Measurements from ENCODE around the gene MTG1.
"Not testable (repeated sequence)": the region's sequence is repeated elsewhere in the genome, so short reads cannot be mapped to it uniquely, and the experiment has no call there.

MTG1 gene

DNA sequence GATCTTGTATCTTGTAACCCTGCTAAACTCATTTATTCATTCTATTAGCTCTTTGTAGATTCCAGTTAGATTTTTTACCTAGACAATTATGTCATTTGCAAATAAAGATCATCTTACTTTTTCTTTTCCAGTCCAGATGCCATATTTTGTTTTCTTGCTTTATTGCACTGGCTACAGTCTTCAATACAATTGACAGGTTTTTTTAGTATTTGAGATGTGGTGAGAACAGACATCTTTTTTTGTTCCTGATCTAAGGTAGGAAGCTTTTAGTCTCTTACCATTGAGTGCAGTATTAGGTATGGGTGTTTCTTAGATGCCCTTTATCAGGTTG, 18.4 kb downstream of the MTG1 start:
- no peaks in the 10 kb centered on the region for H3K27me3 Mint-ChIP-seq
- H3K9me3 Mint-ChIP-seq: peaks cover 18% of the 10 kb centered on the region
- no peak overlapping the region for H3K27ac Mint-ChIP-seq
- peaks cover 18% of the 10 kb centered on the region for H3K4me1 Mint-ChIP-seq (ENCODE audit: low read depth)
- no peak for DNase-seq
- no peak overlapping the region for H3K4me3 Mint-ChIP-seq
- peaks cover 86% of the 10 kb centered on the region for H3K36me3 Mint-ChIP-seq (ENCODE audit: low read depth)

DNA sequence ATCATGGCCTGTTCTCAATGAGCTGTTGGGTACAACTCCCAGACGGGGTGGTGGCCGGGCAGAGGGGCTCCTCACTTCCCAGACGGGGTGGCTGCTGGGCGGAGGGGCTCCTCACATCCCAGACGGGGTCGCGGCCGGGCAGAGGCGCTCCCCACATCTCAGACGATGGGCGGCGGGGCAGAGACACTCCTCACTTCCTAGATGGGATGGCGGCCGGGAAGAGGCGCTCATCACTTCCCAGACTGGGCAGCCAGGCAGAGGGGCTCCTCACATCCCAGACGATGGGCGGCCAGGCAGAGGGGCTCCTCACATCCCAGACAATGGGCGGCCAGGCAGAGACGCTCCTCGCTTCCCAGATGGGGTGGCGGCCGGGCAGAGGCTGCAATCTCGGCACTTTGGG, 20.4 kb downstream of the MTG1 start:
- DNase-seq; H3K4me1 Mint-ChIP-seq (ENCODE audit: low read depth); H3K27me3 Mint-ChIP-seq; H3K27ac Mint-ChIP-seq; H3K4me3 Mint-ChIP-seq: not testable (repeated sequence)
- Mint-ChIP-seq H3K9me3 (peaks cover 18% of the 10 kb centered on the region), H3K36me3 (ENCODE audit: low read depth) (peaks cover 83% of the 10 kb centered on the region)

DNA sequence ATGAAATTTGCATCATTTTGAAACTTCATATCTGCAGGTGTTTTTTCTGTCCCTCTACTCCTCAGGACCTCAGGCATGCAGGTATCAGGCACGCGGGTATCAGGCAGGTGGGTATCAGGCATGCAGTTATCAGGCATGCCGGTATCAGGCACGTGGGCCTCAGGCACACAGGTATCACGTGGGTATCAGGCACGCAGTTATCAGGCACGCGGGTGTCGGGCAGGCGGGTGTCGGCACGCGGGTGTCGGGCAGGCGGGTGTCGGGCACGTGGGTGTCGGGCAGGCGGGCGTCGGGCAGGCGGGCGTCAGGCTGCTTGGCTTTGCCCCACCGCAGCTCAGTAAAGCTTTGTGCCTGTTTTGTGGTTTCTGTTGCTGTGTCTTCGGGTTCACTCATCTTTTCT, 21.8 kb downstream of the MTG1 start:
- H3K9me3 Mint-ChIP-seq: peaks cover 16% of the 10 kb centered on the region

DNA sequence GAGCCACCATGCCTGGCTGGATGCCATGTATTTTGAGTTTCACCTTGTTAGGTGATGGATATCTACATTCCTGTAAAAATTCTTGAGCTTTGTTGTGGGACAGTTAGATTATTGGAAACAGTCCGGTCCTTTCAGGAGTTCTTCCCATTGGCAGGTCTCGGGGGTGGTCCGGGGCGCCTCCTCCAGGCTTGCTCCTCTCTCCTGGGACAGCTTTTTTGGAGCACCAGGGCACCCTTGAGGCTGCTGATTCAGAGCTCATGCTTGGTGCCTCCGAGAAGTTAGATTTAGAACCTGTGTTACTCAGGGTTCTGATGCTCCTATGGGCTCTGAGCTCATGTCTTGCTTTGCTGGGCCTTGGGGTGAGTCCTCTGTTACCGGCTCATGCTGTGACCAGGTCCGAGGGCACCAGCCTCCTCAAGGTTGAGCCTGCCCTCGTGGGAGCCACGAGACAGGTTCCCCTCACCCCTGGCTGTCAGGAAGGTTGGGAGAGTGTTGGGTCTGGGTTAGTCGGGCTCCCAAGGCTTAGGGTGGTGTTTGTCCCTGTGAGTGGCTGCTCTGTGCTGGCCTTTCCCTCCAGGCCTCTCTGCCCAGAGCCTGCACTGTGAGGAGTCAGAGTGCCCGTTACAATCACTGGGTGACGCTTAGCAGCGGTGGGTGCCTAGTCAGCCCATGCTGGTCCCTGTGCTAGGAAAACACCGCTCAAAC, 24.5 kb downstream of the MTG1 start:
- Mint-ChIP-seq H3K4me3 (no peak overlapping the region), H3K9me3 (no peaks in the 10 kb centered on the region), H3K27me3 (peaks cover 6% of the 10 kb centered on the region), H3K27ac (no peak overlapping the region), H3K36me3 (ENCODE audit: low read depth) (peaks cover 67% of the 10 kb centered on the region), H3K4me1 (ENCODE audit: low read depth) (peaks cover 11% of the 10 kb centered on the region)
- no peak for DNase-seq

More for the DNA sequence above, 21.8 kb downstream of the MTG1 start:
- no peak overlapping the region for H3K27ac Mint-ChIP-seq
- H3K27me3 Mint-ChIP-seq: no peaks in the 10 kb centered on the region
- peaks cover 3% of the 10 kb centered on the region for H3K4me1 Mint-ChIP-seq (ENCODE audit: low read depth)
- DNase-seq: no peak
- H3K4me3 Mint-ChIP-seq: no peak overlapping the region
- H3K36me3 Mint-ChIP-seq (ENCODE audit: low read depth): peaks cover 84% of the 10 kb centered on the region

DNA sequence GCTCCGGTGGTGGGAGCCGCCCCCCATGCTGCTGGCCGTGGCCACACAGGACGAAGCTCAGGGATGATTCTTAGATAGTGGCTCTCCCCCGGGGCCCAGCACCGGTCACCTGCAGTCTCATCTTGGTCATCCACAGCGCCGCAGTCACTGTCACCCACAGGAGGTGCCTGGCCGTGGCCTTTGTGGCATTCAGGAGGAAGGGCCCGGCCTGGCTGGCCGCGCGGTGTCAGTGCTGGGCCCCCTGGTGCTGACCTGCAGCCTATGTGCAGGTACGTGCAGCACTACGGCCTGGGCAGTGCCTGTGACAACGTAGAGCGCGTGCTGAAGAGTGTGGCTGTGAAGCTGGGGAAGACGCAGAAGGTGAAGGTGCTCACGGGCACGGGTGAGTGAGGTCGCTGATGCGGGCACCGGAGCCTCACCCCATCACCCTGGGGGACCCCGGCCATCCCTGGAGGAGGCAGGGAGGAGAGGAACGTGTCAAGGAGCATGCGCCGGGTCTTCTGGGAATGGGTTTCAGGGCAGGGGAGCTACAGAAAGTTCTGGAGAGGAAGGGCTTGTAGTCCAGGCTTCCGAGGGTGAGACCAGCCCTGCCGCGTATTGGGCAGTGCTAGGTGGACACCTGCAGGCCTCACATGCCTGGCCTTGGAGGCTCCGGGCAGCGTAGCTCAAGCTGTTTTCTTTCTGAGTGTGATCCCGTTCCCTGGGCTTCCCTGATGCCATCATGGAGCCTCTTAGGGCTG, 25.4 kb downstream of the MTG1 start:
- Mint-ChIP-seq H3K4me1 (ENCODE audit: low read depth) (peaks cover 11% of the 10 kb centered on the region), H3K27ac (no peak overlapping the region), H3K9me3 (no peaks in the 10 kb centered on the region), H3K36me3 (ENCODE audit: low read depth) (peaks cover 59% of the 10 kb centered on the region), H3K4me3 (no peak overlapping the region), H3K27me3 (peaks cover 6% of the 10 kb centered on the region)
- DNase-seq: no peak

DNA sequence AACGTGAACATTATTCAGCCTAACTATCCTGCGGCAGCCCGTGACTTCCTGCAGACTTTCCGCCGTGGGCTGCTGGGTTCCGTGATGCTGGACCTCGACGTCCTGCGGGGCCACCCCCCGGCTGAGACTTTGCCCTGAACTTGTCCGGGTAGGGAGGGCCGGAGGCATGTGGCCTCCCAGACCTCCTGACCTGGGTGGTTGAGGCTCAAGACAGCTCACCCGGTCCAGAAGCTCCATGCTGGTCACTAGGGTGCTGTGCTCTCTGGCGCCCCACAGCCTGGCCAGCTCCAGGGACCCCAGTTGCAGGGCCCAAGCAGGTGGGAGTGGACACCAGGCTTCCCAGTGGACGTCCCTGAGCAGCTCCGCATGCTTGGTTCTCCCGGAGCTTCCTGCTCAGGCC, 26.1 kb downstream of the MTG1 start:
- no peak for DNase-seq
- Mint-ChIP-seq H3K27ac (no peak overlapping the region), H3K9me3 (no peaks in the 10 kb centered on the region), H3K36me3 (ENCODE audit: low read depth) (peaks cover 52% of the 10 kb centered on the region), H3K27me3 (peaks cover 6% of the 10 kb centered on the region), H3K4me3 (no peak overlapping the region), H3K4me1 (ENCODE audit: low read depth) (peaks cover 11% of the 10 kb centered on the region)

DNA sequence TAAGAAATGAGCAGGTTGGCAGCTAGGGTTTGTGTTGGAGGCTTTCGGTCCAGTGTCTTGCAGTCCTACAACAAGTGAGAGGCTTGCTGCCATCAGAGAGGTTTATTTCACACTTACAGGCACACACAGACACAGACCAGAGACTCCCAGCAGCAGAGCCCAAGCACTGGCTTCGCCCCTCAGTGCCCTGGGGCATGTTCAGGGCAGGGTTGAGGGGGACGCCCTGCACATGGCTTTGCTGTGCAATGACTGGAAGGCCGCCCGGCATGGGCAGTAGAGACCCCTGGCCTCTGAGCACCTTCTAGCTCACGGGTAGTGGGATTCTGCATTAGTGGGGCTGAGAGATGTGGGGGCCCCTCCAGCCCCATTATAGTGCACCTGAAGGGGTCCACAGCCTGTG, 26.6 kb downstream of the MTG1 start:
- Mint-ChIP-seq H3K27ac (peak overlapping the region; percentile 11), H3K9me3 (no peaks in the 10 kb centered on the region), H3K4me3 (no peak overlapping the region), H3K4me1 (ENCODE audit: low read depth) (peaks cover 8% of the 10 kb centered on the region), H3K27me3 (peaks cover 6% of the 10 kb centered on the region), H3K36me3 (ENCODE audit: low read depth) (peaks cover 47% of the 10 kb centered on the region)
- no peak for DNase-seq

DNA sequence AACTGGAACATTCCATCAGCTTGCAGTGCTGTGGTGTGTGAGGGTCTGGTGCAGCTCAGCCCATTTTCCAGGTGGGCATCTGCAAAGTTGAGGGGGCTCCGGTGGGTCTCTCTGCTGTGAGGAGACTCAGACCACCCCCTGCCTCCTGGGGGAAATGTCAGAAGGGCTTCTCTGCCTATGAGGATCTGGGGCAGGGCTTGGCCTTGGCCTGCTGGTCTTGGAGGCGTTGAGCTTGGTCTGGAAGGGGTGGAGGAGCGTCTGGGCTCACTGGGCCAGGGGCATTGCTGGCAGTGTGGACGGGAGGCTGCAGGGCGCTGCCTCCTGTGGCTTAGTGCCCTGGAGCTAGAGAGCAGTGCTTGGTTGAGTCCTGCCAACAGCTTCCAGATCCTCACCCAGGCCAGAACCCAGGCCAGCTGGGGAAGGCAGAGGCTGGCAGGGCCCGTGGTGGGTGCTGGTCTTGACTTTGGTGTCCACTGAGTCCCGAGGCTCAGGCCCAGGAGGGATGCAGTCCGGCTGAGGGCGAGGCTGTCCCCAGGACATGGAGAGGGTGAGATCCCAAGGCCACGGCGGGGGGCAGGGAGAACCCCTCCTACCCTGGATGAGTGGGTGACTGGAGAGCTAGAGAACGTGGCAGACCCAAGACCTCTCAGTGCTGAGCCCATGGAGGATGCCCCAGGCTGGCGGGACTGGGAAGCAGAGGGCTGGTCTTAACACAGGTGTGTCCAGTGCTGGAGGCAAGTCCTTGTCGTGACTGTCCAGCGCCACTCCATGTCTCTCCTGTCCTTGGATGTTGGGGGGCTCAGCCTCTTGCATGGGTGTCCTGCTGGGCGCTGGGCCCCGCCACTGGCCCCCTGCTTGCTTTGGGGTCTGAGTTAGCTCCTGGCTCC, 27.6 kb downstream of the MTG1 start:
- DNase-seq: no peak
- H3K4me3 Mint-ChIP-seq: no peak overlapping the region
- peaks cover 8% of the 10 kb centered on the region for H3K4me1 Mint-ChIP-seq (ENCODE audit: low read depth)
- no peak overlapping the region for H3K27ac Mint-ChIP-seq
- H3K36me3 Mint-ChIP-seq (ENCODE audit: low read depth): peaks cover 41% of the 10 kb centered on the region
- H3K9me3 Mint-ChIP-seq: no peaks in the 10 kb centered on the region
- H3K27me3 Mint-ChIP-seq: peaks cover 6% of the 10 kb centered on the region

DNA sequence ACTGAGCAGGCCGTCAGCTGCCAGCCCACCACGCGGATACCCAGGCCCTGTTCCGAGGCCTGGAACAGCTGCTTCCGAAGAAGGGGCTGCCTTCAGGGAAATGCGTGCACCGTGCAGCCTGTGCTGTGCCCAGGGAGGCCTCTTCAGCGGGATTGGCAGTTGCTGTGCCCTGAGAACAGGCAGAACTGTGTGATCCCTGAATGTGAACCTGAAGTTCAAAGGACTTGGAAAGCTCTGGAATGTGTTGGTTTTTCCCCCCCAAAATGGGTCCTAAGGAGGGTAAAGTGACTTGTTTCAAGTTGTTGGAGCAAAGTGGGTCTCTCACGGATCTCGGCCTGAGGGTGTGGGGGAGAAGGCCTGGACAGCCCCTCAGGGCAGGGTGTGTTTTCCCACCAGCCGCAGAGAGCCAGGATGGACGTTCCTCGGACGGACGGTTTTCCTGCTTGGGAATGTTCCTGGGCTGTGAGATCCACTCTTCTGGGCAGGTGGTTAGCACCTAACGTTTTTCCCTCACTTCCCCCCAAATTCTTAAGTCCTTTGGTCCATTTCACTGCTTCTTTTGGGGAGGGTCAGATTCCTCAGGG, 28.4 kb downstream of the MTG1 start:
- H3K27me3 Mint-ChIP-seq: peaks cover 6% of the 10 kb centered on the region
- no peak for DNase-seq
- H3K27ac Mint-ChIP-seq: no peak overlapping the region
- peaks cover 41% of the 10 kb centered on the region for H3K36me3 Mint-ChIP-seq (ENCODE audit: low read depth)
- no peak overlapping the region for H3K4me3 Mint-ChIP-seq
- no peaks in the 10 kb centered on the region for H3K9me3 Mint-ChIP-seq
- peaks cover 8% of the 10 kb centered on the region for H3K4me1 Mint-ChIP-seq (ENCODE audit: low read depth)

DNA sequence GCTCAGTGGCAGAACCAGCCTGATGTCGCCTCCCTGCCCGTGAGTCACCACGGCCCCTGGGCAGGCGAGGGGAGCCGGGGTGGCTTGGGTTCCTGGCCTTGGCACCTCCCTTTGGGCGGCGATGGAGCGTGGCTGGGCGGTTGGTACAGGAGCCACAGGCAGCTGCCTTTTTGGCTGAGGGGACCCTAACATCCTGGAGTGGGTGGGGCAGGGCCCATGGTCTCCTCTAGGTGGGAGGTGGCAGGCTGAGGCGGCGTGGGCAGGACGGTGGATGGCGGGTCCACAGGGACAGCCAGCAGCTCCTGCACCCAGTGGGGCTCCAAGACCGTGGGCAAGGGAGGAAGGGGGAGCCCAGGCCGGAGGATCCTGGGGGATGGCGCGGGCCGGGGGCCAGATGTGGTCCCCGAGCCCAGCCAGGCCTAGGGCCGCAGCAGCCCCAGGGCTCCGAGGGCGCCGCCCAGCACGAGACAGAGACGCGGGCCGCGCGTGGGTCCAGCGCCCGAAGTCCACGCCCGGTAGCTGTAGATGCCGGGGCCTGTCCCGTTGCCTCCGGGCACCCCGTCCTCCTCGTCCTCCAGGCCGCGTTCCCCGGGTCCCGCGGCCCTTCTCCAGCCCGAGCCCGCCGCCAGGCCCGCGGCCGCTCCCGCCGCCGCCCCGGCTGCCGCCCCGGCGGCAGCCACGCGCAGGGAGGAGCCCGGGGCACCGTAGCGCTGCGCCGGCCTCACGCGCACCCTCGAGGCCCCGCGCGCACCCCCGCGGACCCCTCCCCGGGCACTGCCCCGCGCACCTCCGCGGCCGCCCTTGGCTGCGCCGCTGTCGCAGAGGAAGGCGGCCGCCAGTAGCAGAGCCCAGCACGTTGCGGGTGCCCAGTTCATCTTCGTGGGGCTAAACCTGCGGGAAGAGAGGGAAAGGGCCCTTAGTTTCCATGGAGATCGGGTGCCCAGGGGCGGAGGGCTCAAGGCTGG, 29.1 kb downstream of the MTG1 start:
- Mint-ChIP-seq H3K27me3 (peaks cover 6% of the 10 kb centered on the region), H3K4me1 (ENCODE audit: low read depth) (peaks cover 8% of the 10 kb centered on the region), H3K27ac (no peak overlapping the region), H3K4me3 (peak overlapping the region; percentile 35), H3K9me3 (no peaks in the 10 kb centered on the region), H3K36me3 (ENCODE audit: low read depth) (peaks cover 36% of the 10 kb centered on the region)
- DNase-seq: peak; percentile 47

DNA sequence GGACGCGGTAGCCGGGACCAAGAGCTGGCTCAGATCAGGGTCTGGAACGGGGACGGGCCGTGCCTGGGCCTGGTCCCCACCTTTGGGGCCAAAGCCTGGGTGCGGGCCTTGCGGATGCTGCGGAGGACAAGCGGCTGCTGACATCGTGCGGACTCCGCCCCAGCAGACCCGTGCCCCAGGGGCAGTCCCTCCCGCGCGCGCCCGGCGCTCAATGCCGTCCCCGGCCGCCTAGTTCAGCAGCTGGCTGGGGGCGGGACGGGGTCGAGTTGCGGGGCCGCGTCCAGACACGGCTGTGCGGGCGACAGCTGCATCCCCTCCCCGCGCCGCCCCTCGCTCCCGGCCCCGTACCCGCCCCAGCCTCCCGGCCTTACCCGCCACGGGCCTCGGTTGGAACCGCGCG, 30.1 kb downstream of the MTG1 start:
- not testable (repeated sequence) for H3K27me3 Mint-ChIP-seq; H3K4me3 Mint-ChIP-seq; H3K27ac Mint-ChIP-seq; H3K4me1 Mint-ChIP-seq (ENCODE audit: low read depth); DNase-seq; H3K9me3 Mint-ChIP-seq
- H3K36me3 Mint-ChIP-seq (ENCODE audit: low read depth): peaks cover 26% of the 10 kb centered on the region

DNA sequence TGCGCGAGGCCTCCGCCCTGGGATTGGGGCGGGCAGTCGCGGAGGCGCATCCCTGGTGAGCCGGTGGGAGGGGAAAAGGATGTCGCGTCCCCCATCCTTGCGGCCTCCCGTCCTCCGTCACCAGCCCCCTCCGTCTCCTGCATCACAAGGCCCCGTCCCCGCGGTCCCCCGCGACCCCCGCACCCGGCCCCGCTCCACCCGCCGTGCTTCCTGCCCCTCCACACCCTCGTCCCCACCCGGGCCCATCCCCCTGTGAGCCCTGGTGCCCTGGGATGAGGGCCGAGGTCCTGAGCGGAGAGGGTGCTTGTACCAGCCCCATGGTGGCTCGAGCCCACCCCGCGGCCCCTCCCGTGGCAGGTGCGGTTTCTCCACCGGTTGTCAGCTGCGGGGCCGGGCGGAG, 30.6 kb downstream of the MTG1 start, which contains the start of gene SPRN:
Gene SPRN, minus strand, starts transcription at position 25 of the 400 bp plus-strand sequence. CDS start 944 bp downstream, outside the sequence.
- not testable (repeated sequence) for H3K27me3 Mint-ChIP-seq; H3K27ac Mint-ChIP-seq; H3K9me3 Mint-ChIP-seq; DNase-seq; H3K4me1 Mint-ChIP-seq (ENCODE audit: low read depth)
- H3K36me3 Mint-ChIP-seq (ENCODE audit: low read depth): peaks cover 21% of the 10 kb centered on the region
- H3K4me3 Mint-ChIP-seq: peak within 1 kb of the TSS; percentile 35

DNA sequence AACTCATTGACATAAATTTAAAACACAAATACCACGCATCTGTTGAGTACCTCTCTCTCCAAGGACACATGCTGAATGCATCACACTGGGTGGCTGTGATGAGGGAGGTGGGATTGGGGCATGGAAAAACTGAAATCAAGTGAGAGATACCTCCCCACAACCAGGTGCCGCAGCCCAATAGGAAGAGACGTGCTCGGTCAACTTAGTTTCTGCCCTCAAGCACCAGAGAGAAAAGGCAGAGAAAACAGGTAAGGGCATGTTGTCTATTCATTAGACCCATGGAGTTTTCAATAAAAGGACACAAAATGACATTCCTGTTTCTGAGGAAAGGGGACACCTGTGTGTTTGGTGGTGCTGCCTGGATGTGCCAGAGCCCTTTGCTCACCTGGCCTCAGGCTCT, 35.6 kb downstream of the MTG1 start:
- not testable (repeated sequence) for H3K4me1 Mint-ChIP-seq (ENCODE audit: low read depth); H3K36me3 Mint-ChIP-seq (ENCODE audit: low read depth); DNase-seq; H3K4me3 Mint-ChIP-seq; H3K9me3 Mint-ChIP-seq; H3K27me3 Mint-ChIP-seq; H3K27ac Mint-ChIP-seq
